GM12874 (cell line): ENCODE results near the gene TMPRSS4.

Experiments
- TF ChIP-seq, protein P1 (sequence below): IDR thresholded peaks from 2 replicates; pipeline ENCODE4 v1.5.1; 2011; ENCODE audit warnings: low read depth, mild to moderate bottlenecking, control low read depth, low read length, moderate library complexity; ENCODE audit not compliant: insufficient read depth

Gene TMPRSS4

DNA sequence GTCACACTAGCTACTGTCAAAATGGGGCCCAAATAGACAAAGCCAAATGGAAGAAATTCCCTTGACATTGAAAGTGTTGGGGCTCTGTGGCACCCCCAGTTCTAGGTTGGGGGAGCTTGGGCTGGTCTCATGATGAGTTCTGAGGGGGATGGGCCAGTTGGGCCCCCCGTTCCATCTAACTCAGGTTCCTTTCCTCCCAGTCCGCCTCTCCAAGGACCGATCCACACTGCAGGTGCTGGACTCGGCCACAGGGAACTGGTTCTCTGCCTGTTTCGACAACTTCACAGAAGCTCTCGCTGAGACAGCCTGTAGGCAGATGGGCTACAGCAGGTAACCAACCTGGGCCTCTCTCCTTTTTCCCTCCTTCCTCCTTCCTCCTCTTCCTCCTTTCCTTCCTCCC lies 27.6 kb downstream of the TMPRSS4 start:
- TF ChIP-seq, protein P1, sequence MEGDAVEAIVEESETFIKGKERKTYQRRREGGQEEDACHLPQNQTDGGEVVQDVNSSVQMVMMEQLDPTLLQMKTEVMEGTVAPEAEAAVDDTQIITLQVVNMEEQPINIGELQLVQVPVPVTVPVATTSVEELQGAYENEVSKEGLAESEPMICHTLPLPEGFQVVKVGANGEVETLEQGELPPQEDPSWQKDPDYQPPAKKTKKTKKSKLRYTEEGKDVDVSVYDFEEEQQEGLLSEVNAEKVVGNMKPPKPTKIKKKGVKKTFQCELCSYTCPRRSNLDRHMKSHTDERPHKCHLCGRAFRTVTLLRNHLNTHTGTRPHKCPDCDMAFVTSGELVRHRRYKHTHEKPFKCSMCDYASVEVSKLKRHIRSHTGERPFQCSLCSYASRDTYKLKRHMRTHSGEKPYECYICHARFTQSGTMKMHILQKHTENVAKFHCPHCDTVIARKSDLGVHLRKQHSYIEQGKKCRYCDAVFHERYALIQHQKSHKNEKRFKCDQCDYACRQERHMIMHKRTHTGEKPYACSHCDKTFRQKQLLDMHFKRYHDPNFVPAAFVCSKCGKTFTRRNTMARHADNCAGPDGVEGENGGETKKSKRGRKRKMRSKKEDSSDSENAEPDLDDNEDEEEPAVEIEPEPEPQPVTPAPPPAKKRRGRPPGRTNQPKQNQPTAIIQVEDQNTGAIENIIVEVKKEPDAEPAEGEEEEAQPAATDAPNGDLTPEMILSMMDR = no peak

DNA sequence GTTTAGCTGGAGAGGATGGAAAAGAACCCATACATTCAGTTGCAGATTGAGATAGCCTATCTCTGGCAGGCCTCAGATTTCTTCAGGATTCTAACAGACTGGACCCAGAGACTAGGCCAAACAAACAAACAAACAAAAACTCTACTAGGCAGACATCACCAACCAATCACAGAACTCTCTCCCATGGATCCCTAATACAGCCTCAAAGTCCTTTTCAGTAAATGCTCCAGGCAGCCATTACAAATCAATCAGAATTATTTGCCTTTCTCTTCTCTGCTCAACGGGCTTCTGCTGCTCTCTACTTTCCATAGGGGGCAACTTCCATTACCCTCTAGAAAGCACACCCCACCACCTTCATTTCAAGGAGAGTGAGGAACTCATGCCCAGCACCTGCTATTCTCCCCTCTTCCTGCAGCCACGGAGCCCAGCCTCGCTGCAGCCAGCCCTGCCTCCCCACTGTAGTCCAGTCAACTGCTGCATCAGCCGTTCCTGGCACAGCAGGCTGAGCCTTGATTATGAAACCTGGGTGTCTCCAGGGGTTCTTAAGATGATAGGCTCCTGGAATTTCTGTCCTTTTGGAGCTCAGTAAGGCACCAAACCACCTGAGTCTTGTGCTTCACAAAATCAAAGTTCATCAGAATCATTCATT lies 28.9 kb downstream of the TMPRSS4 start:
- TF ChIP-seq, protein P1 = no peak

DNA sequence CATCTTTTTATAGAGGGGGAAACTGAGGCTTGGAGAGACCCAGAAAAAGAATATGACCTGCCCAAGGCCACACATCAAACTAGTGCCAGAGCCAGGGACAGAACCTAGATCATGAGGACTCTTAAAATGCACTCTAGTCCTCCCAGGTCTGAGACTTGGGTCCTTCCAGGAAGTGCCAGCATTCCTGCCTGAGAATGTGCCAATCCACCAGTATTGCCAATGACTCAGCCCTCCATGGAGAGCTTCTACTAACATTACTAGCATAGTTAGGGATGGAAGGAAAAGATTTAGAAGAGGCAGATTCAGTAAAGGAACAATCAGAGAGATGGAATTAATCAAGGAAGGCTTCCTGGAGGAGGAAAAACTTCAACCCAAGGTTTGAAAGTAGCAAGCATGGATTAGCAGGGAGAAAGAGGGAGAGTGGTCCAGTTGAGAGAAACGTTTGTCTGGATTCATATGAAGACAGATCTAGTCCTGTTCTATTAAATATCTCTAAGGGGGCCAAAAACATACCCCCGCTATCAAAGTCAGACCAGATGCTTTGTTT lies 30.0 kb downstream of the TMPRSS4 start:
- TF ChIP-seq, protein P1 = no peak

DNA sequence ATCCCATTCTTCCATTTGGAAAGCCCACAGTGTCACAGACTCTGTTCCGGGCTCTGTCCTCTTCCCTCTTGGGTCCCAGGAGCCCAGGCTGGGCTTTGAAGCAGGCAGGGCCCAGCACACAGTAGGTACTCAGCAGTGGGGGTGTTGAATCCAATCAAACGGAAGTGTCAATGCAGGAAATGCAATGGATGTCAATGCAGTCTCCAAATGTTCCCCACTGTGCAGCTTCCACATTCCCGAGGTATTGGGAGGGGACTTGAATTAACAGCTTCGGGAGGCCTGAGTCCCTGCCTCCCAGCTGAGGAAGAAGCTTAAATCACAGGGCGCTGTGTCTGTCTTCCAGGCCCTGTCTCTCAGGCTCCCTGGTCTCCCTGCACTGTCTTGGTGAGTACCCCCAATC lies 31.6 kb downstream of the TMPRSS4 start:
- TF ChIP-seq, protein P1 = no peak

DNA sequence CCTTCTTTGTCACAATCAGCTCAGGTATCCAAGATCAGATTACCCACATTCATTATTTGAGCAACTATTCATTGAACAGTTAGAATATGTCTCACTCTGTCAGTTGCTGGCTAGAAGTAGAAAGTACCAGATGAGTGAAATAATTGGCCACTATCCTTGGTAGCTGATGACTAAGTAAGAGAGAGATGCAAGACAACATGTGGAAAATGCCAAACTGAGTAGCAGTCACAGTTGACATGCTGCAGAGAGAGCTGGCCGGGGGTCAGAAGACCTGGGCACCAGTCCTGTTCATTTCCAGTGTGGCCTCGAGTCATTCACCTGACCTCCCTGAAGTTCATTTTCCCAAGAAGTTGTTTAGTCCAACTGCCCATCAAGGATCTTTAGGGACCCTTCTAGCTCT lies 32.4 kb downstream of the TMPRSS4 start:
- TF ChIP-seq, protein P1 = no peak

DNA sequence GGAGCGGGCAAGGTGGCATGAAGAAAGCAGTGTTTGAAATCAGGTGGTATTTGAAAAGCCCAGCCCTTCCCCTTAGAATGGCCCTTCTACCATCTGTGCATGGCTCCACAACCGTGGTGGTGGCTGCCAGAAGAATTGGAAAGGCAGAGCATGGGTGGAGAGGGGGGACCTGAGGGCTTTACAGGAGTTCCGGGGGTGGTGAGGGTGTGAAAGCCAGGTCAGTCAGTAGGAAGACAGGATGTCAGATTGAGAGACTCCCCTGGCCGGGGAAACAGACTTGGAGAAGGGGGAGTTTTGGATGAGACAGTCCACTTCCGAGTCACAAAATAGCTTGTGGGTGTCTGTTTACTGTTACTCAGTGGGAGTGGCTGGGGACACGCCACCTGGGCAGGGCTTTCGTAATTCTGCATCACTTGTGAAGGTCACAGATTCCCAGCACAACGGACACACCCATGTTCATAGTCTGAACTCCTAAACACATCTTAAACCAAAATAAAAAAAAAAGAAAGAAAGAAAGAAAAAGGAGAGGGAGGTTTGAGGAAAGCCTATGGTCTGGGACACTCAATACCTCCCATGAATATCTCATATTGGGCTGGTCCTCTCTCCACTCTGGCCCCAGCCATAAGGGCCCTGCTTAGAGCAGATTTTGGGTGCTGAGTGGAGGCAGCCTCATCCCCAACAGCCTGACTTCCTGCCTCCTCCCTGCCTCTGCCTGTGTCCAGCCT lies 34.3 kb downstream of the TMPRSS4 start:
- TF ChIP-seq, protein P1 = no peak

DNA sequence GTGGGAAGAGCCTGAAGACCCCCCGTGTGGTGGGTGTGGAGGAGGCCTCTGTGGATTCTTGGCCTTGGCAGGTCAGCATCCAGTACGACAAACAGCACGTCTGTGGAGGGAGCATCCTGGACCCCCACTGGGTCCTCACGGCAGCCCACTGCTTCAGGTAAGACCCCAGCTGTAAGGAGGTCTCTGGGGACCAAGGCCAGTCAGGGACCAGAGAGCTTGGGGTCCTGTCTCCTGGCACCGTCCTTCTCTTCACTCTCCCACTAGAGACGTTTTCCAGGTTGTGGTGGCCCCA lies 34.8 kb downstream of the TMPRSS4 start:
- TF ChIP-seq, protein P1 = no peak
